Body of pancreas (tissue), 4 donors: Measurements from ENCODE around the gene IGSF10.

ENCODE experiments used
- CTCF ChIP-seq, 7 experiments: fragments of 450-650 bp in 4 of 7; fragments of 200-600 bp in 3 of 7; sonication (generic) in 3 of 7; IDR thresholded peaks; one replicate each; pipeline ENCODE4 v1.5.1; 2016 to 2019; ENCODE audit warnings: antibody characterized with exemption in 7 of 7
- POLR2A ChIP-seq, 3 donors: fragments of 450-650 bp; IDR thresholded peaks; one replicate each; pipeline ENCODE4 v1.6.1; 2016; ENCODE audit warnings: antibody characterized with exemption in 3 of 3, mild to moderate bottlenecking in 2 of 3

GRCh38 chr3:151483961-151484520 lies 23.2 kb upstream of the IGSF10 start:
- no peak for TF ChIP-seq CTCF (IDR thresholded peaks at IDR 0.05)
- no peak for TF ChIP-seq POLR2A (IDR thresholded peaks at IDR 0.05)
